HepG2 (cell line): Measurements from ENCODE around the gene C11orf24. TPM values are rescaled to one million over a fixed set of nuclear protein-coding genes. Genes with fewer than 3 reads are reported as not detected.

Experiments
- BHLHE40 ChIP-seq: IDR thresholded peaks from 2 replicates; pipeline ENCODE4 v1.6.1; 2011; ENCODE audit warnings: low read length, improper control_type of control experiment
- CBX2 ChIP-seq, 2 experiments: fragments of 200-600 bp in 1 of 2; sonication (generic); formaldehyde crosslinking in 1 of 2; IDR thresholded peaks; 2 replicates each; pipeline versions ENCODE4 v1.7.0 to v1.8.1; 2018 to 2022; ENCODE audit warnings: low read depth in 2 of 2, low read length in 1 of 2, mild to moderate bottlenecking in 1 of 2, missing genetic modification reagents in 1 of 2
- GFI1 ChIP-seq: sonication (generic); formaldehyde crosslinking; IDR thresholded peaks from 2 replicates; pipeline ENCODE4 v1.5.0; 2020; ENCODE audit warnings: missing genetic modification reagents, mild to moderate bottlenecking, borderline replicate concordance
- HNRNPH1 ChIP-seq: fragments of 200-400 bp; formaldehyde crosslinking; optimal IDR thresholded peaks from 2 replicates; pipeline ENCODE3; 2017; ENCODE audit warnings: mild to moderate bottlenecking, low read depth, low read length
- HOXA5 ChIP-seq: sonication (generic); formaldehyde crosslinking; IDR thresholded peaks from 2 replicates; pipeline ENCODE4 v1.4.0; 2020; ENCODE audit warnings: missing genetic modification reagents
- HOXD1 ChIP-seq: sonication (generic); formaldehyde crosslinking; IDR thresholded peaks from 2 replicates; pipeline ENCODE4 v1.5.0; 2020; ENCODE audit warnings: missing genetic modification reagents
- KAT2B ChIP-seq: fragments of 150-350 bp; IDR thresholded peaks from 2 replicates; pipeline ENCODE4 v1.6.1; 2014; ENCODE audit warnings: low read depth, low read length, borderline replicate concordance
- NFKBIZ ChIP-seq: IDR thresholded peaks from 2 replicates; pipeline ENCODE4 v1.6.1; 2018; ENCODE audit warnings: missing genetic modification reagents, missing compliant biosample characterization
- RFX5 ChIP-seq: IDR thresholded peaks from 2 replicates; pipeline ENCODE4 v1.6.1; 2011; ENCODE audit warnings: low read depth, low read length, improper control_type of control experiment
- ZFY ChIP-seq: sonication (generic); formaldehyde crosslinking; IDR thresholded peaks from 2 replicates; pipeline ENCODE4 v1.4.0; 2020; ENCODE audit warnings: missing genetic modification reagents
- ZNF205 ChIP-seq: IDR thresholded peaks from 2 replicates; pipeline ENCODE4 v1.6.1; 2018; ENCODE audit warnings: missing biosample characterization, missing genetic modification reagents
- ZNF550 ChIP-seq: sonication (generic); formaldehyde crosslinking; IDR thresholded peaks from 2 replicates; pipeline ENCODE4 v1.4.0; 2020; ENCODE audit warnings: mild to moderate bottlenecking, missing genetic modification reagents, borderline replicate concordance
- ZNF652 ChIP-seq: IDR thresholded peaks from 2 replicates; pipeline ENCODE4 v1.6.1; 2016; ENCODE audit warnings: low read depth, borderline replicate concordance
- polyA plus RNA-seq, 8 experiments: library from polyadenylated mRNA; depleted of rRNA in 3 of 8; stranded (reverse) in 7 of 8; unstranded in 1 of 8; fragments of >200 nt; fragmentation: Illumina TruSeq in 4 of 8; extraction: Trizol in 4 of 8; gene quantifications; 2 replicates each; pipeline versions ENCODE4 v1.2.1 to v1.2.3, GENCODE V29; 2011 to 2016; ENCODE audit warnings: low read depth in 4 of 8, missing spikeins in 1 of 8, mixed read lengths in 1 of 8; ENCODE audit not compliant: insufficient read depth in 1 of 8
- total RNA-seq, 5 experiments: library from RNA; depleted of rRNA; stranded (reverse); fragments of >200 nt; fragmentation: Illumina TruSeq; extraction: Trizol; gene quantifications; 2 replicates each; pipeline ENCODE4 v1.2.3, GENCODE V29; 2016; ENCODE audit warnings: low read depth in 1 of 5
- TF ChIP-seq, protein P1 (sequence below): sonication (generic); formaldehyde crosslinking; IDR thresholded peaks from 2 replicates; pipeline ENCODE4 v1.4.0; 2020; ENCODE audit warnings: missing genetic modification reagents
- TF ChIP-seq, protein P2 (sequence below): sonication (generic); formaldehyde crosslinking; IDR thresholded peaks from 2 replicates; pipeline ENCODE4 v1.4.0; 2020; ENCODE audit warnings: missing genetic modification reagents, borderline replicate concordance
- TF ChIP-seq, protein P3 (sequence below): sonication (generic); formaldehyde crosslinking; IDR thresholded peaks from 2 replicates; pipeline ENCODE4 v1.8.0; 2022; ENCODE audit warnings: missing genetic modification reagents, mild to moderate bottlenecking, borderline replicate concordance
- TF ChIP-seq, protein P4 (sequence below): sonication (generic); formaldehyde crosslinking; IDR thresholded peaks from 2 replicates; pipeline ENCODE4 v1.4.0; 2020; ENCODE audit warnings: missing genetic modification reagents

C11orf24 gene
- total and polyA plus RNA-seq, 2 of the 13 experiments (the other 11 are each of a cell fraction or from before 2014, with no cell fraction given) = 52.9 to 55.5 TPM

DNA sequence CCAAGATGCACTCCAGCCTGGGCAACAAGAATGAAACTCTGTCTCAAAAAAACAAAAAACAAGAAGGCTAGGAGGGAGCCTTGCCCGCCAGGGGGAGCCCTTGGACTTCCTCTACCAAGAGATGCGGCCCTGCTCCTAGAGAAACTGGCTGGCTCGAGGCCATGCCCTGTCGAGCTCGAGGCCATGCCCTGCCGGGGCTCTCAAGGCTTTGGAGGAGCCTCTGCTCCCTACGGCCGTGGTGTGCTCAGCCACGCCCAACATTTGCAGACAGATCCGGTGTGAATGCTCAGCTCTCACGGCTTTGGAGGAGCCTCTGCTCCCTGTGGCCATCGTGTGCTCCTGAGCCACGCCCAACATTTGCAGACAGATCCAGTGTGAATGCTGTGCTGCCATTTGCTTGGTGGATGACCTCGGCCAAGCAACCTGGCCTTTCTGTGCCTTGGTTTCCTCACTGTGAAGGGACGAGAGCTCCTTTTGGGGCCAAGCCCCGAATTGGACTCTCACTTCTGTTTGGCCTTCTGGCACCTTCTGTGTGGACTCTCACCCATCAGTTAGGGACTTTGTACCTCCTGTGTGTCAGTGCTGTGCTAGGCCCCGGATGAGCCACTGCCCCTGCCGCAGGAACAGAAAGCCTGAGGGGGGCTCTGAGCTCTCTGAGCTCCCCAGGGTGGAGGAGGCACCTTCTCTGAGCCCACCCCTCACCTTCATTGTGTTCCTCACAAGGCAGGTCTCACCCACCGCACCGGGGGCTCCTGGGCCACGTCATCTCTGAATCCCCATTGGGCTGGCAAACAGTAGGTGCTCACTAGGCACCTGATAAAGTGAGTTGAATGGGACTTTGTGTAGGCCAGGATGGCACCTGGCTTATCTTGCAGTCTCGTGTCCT, 14.1 kb downstream of the C11orf24 start (continued):
- TF ChIP-seq HNRNPH1 (no peak), ZNF550 (CRISPR knock-in tag) (no peak), RFX5 (no peak), CBX2 (IDR thresholded peaks at IDR 0.05; ENCODE audit: low read depth, low read length) (no peak), CBX2 (CRISPR knock-in tag; IDR thresholded peaks at IDR 0.05; ENCODE audit: low read depth) (no peak), HOXD1 (CRISPR knock-in tag) (no peak), GFI1 (CRISPR knock-in tag) (no peak; the same call in 1 of the 2 replicates), ZNF652 (CRISPR knock-in tag) (no peak), KAT2B (no peak), ZFY (CRISPR knock-in tag) (peak; percentile 92), ZNF205 (0 out of 2 replicates have a peak, but pooled peaks have one; percentile 26), HOXA5 (CRISPR knock-in tag) (no peak), NFKBIZ (no peak), BHLHE40 (no peak)
- TF ChIP-seq, protein P1, sequence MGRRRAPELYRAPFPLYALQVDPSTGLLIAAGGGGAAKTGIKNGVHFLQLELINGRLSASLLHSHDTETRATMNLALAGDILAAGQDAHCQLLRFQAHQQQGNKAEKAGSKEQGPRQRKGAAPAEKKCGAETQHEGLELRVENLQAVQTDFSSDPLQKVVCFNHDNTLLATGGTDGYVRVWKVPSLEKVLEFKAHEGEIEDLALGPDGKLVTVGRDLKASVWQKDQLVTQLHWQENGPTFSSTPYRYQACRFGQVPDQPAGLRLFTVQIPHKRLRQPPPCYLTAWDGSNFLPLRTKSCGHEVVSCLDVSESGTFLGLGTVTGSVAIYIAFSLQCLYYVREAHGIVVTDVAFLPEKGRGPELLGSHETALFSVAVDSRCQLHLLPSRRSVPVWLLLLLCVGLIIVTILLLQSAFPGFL = no peak
- TF ChIP-seq, protein P2, sequence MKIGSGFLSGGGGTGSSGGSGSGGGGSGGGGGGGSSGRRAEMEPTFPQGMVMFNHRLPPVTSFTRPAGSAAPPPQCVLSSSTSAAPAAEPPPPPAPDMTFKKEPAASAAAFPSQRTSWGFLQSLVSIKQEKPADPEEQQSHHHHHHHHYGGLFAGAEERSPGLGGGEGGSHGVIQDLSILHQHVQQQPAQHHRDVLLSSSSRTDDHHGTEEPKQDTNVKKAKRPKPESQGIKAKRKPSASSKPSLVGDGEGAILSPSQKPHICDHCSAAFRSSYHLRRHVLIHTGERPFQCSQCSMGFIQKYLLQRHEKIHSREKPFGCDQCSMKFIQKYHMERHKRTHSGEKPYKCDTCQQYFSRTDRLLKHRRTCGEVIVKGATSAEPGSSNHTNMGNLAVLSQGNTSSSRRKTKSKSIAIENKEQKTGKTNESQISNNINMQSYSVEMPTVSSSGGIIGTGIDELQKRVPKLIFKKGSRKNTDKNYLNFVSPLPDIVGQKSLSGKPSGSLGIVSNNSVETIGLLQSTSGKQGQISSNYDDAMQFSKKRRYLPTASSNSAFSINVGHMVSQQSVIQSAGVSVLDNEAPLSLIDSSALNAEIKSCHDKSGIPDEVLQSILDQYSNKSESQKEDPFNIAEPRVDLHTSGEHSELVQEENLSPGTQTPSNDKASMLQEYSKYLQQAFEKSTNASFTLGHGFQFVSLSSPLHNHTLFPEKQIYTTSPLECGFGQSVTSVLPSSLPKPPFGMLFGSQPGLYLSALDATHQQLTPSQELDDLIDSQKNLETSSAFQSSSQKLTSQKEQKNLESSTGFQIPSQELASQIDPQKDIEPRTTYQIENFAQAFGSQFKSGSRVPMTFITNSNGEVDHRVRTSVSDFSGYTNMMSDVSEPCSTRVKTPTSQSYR (CRISPR knock-in tag) = peak; percentile 16; the same call in 1 of the 2 replicates
- TF ChIP-seq, protein P3, sequence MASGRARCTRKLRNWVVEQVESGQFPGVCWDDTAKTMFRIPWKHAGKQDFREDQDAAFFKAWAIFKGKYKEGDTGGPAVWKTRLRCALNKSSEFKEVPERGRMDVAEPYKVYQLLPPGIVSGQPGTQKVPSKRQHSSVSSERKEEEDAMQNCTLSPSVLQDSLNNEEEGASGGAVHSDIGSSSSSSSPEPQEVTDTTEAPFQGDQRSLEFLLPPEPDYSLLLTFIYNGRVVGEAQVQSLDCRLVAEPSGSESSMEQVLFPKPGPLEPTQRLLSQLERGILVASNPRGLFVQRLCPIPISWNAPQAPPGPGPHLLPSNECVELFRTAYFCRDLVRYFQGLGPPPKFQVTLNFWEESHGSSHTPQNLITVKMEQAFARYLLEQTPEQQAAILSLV (CRISPR knock-in tag) = peak; percentile 85
- TF ChIP-seq, protein P4, sequence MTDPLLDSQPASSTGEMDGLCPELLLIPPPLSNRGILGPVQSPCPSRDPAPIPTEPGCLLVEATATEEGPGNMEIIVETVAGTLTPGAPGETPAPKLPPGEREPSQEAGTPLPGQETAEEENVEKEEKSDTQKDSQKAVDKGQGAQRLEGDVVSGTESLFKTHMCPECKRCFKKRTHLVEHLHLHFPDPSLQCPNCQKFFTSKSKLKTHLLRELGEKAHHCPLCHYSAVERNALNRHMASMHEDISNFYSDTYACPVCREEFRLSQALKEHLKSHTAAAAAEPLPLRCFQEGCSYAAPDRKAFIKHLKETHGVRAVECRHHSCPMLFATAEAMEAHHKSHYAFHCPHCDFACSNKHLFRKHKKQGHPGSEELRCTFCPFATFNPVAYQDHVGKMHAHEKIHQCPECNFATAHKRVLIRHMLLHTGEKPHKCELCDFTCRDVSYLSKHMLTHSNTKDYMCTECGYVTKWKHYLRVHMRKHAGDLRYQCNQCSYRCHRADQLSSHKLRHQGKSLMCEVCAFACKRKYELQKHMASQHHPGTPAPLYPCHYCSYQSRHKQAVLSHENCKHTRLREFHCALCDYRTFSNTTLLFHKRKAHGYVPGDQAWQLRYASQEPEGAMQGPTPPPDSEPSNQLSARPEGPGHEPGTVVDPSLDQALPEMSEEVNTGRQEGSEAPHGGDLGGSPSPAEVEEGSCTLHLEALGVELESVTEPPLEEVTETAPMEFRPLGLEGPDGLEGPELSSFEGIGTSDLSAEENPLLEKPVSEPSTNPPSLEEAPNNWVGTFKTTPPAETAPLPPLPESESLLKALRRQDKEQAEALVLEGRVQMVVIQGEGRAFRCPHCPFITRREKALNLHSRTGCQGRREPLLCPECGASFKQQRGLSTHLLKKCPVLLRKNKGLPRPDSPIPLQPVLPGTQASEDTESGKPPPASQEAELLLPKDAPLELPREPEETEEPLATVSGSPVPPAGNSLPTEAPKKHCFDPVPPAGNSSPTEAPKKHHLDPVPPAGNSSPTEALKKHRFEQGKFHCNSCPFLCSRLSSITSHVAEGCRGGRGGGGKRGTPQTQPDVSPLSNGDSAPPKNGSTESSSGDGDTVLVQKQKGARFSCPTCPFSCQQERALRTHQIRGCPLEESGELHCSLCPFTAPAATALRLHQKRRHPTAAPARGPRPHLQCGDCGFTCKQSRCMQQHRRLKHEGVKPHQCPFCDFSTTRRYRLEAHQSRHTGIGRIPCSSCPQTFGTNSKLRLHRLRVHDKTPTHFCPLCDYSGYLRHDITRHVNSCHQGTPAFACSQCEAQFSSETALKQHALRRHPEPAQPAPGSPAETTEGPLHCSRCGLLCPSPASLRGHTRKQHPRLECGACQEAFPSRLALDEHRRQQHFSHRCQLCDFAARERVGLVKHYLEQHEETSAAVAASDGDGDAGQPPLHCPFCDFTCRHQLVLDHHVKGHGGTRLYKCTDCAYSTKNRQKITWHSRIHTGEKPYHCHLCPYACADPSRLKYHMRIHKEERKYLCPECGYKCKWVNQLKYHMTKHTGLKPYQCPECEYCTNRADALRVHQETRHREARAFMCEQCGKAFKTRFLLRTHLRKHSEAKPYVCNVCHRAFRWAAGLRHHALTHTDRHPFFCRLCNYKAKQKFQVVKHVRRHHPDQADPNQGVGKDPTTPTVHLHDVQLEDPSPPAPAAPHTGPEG (CRISPR knock-in tag) = peak; percentile 61; the same call in 1 of the 2 replicates
